Activated T-helper 1 cell treated with Interleukin-2 at 50 U/mL for 16 hours (primary cell): Measurements from ENCODE around the gene LINC00632.
"Not testable (repeated sequence)": the region's sequence is repeated elsewhere in the genome, so short reads cannot be mapped to it uniquely, and the experiment has no call there.

Experiments used
- DNase-seq: peaks from one replicate; pipeline ENCODE4 v3.0.0-alpha.2; 2020; ENCODE audit warnings: low read depth

LINC00632 gene

DNA sequence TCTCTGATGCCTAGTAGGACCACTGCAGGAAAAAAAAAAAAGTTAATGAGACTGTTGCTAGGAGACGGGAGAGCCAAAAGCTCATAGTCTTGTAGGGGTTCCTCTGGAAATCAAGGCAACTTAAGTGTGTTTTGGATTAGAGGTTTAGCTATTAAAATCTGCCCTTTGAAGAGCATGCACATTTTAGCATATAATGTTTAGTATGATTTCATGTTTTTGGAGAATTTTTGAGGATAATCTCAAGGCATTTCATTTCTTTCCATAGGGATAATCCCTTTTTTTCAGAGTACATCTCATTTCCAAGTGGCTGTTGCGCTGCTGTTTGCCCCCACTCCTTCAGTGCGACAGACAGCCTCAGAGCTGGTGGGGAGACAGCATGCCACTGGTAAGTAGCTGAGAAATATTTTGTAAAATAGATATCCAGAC is at the start of gene LINC00632:
Gene LINC00632, plus strand, starts transcription at position 339 of the 426 bp plus-strand sequence.
- DNase-seq: no peak

DNA sequence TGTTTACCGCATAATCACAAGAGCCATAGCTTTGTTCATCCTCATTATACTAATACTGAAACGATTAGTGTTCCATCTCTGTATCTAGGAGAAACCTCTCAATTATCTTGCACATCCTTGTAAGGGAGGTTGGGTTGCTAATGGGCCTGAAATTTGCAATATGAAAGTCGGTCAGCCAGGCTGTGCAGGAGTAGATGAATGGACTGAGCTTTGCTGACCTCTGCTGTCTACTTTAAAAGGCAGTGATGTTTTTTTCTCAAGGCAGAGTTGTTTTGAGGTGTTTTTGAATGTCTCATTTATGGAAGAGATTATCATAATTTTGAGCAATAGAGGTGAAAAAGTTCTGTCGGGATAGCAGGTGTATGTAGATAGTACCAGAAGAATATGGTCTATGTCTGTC is 47.9 kb upstream of the LINC00632 start:
- no peak for DNase-seq

DNA sequence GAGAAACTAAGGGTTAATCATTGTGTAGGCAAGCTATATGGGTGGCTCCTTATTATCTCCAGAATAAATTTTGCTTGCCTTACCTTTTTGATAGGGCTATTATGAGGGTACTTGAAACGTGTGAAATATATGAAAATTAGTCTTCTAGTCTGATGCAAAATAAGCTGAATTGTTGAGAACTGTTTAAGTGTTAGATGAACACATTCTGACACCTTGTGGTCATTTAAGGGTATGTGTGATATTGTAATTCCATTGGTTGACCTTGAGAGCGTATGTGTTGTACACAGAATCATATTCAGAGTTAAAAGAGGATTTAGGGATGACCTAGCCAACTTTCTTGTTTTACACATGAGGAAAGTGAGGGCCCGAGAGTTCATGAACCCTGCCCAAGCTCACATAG is 44.6 kb upstream of the LINC00632 start:
- no peak for DNase-seq

DNA sequence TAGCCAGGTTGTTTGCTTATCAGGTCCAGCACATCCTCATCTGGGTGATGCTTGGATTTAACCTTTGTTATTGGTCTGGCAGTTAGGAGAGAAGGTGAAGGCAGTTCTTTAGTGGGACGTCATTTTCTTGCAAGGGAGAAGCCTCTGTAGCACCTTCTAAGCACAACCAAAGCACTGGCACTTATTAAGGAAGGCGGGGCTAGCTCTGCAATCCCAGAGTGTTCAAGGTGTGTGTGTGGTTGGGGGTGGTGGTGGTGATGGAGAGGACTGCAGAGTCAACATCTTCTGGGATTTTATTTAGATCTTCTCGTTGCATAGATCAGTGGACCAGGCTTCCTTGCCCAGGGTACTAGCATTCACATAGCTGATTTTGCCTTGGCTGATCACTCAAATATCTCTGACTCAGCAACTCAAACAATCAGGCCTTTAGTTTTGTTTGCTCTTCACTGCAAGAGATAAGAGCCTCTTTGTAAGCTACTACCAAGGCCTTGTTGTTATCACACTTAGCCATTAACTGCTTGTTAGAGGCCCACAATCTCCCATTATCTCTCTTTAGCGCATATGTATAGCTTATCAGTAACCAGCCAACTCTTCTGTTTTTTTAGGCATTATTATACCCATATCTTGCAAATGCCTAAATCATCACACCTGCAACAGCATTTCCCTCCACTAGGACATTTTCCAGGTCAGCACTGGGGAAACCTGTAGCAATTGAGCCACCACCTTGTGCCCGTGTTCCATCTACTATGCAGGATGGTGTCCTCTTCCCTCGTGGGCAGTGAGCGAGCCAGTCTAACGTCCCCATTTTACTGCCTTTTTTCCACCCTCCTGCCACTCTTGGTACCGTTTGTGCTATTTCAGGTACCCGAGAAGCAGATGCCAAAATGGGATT is 36.5 kb upstream of the LINC00632 start:
- DNase-seq: no peak

DNA sequence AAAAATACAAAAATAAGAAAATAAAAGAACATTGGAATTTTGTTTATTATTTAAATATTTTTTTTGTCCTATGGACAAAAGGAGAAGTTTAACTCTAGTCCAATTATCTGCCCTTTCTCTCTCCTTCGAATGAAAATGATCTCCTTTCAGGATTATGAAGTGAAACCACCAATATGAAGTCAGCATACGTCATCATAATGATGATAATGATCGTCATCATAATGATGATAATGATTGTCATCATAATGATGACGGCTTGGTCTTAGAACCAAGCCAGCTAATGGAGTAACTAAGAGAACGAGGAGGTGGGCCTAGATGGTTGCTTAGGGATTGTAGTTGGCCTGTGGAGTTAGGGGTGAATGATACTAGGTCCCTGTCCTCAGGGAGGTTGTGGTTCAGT is 21.9 kb upstream of the LINC00632 start:
- DNase-seq: no peak

DNA sequence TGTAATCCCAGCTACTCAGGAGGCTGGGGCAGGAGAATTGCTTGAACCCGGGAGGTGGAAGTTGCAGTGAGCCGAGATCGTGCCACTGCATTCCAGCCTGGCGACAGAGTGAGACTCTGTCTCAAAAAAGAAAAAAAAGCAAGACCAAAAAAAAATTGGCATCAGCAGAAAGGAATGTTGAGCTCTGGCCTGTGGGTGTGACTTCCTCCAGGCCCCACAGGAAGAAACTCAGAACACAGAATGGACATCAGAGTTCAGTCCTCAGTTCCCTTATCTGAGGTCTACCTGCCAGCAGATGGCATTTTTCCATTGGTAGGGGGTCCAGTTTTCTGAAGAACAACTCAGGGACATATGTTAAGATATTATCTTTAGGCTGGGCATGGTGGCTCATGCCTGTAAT is 18.0 kb upstream of the LINC00632 start:
- not testable (repeated sequence) for DNase-seq

DNA sequence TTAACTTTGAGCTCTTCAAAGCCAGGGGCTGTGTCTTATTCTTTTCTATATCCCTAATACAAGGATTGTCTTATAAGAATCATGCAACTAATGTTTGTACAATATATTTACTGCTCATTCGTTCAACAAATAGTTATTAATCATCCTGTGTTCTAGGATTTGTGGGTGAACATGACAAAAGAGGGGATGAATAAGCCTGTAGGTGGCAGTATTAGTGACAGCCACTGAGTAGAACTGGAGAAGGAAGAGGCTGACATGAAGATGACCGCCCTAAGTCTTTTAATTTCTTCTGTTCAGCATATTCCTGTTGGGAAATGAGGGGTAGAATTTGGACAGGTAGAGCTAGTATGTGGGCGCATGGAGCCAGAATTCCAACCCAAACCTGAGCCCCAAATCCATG is 11.9 kb upstream of the LINC00632 start:
- no peak for DNase-seq

DNA sequence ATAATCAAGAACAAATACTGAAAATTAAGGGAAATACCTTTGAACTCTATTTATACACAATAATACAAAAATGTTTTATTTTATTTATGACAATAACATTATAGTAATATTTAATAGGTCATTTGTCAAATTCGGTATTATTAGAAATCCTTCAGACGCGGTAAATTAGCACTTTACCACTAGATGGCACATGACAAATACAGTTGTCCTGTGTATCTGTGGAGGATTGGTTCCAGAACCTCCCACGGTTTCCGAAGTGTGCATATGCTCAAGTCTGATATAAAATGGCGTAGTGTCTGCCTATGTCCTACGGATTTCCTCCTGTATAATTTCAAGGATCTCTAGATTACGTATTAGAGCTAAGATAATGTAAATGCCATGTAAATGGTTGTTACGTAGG is 8.1 kb upstream of the LINC00632 start:
- no peak for DNase-seq

DNA sequence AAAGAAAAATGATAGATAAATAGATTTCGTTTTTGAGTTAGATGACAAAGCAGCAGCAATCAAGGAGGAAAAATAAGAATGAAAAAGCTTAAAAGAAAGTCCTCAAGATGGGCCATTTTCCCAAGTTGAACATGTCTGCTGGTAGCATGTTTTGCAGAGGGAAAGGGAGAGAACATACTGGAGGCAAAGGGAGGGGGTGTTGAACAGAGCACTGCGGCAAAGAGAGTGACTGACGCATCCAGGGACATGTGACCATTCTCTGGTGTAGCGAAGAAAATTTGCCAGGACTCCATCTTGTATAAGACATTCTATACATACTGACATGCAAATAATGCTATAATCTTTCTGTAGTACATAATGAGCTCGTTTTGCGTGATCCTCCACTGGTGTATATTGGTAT is 1.2 kb downstream of the LINC00632 start:
- no peak for DNase-seq

DNA sequence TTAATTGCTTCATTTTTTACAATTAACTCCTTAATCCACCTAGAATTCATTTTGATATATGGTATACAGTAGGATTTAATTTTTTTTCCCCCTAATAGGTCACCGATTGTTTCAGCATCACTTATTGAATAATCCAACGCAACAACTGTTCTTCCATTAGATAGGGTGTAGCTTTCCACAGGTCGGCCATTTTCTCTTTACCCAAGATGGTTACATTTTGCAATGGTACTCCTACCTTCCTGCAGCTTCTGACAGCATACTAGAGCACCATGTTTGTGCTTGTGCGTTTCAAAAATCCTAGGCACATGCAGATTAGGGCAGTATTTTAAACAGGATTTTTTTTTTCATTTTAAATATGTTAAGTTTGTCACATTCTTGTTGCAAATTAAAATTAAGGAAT is 2.3 kb downstream of the LINC00632 start:
- DNase-seq: no peak

DNA sequence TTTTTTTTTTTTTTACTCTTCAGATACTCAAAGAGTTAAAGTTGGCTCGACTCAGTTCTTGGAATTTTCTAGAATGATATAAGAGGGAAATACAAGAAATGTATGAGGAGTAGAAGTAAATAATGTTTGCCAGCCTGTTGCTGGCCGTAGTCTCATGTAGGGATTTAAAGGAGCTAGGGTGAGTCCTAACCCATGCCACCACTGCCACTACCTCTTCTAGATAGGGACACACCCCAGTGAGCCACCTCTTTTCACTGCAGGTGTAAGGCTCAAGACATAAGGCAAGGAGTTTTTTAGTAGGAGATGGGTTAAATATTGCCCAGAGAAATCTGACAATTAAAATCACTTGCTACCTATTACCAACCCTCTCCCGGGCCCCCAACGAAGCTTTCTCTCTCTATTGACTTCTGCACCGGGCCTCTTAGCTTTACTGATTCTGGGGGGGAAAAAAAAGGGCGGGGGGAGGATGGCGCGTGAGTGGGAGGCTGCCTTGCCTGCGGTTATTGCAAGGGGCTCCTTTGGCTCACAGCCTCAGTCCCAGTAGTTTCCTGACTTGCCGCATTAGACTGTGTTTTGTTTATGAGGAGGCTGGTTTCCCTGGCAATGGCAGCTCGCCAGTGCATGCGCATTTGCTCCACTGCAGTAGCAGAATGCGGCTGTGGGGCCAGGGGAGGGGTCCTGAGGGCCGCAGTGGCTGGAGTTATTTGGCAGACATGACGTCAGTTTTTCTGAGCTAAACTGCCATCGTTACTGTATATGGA is 3.0 kb downstream of the LINC00632 start:
- DNase-seq: no peak

DNA sequence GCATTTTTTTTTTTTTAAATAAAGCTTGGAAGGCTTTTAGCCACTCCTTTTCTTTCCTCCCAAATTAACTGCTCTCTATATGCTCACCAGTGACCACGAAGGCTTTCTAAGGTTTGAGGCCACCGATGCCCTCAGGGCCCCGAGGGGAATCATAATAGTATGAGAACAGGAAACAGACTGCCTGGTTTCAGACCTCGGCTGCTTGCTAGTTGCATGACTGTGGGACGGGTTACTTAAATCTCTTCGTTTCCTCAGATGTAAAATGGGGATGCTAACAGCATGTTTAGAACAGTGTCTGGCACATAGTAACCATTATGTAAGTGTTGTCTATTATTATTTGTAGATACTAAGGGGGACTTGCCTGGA is 3.6 kb downstream of the LINC00632 start:
- no peak for DNase-seq

DNA sequence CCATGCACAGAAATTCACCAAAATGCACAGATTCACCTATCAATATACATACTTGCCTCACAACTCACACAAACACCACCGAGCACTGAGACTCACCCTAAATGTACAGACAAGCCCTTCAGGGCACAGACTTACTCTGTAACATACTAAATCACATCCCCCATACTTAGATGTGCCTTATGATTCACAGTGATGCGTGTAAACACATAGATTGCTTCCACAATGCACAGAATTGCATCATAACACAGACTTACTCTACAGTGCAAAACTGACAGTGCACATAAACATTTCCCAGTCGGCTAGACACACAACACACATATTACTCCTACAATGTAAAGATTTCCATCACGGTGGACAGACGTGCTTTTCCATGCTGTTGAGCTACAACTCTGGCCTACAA is 6.2 kb downstream of the LINC00632 start:
- DNase-seq: no peak

DNA sequence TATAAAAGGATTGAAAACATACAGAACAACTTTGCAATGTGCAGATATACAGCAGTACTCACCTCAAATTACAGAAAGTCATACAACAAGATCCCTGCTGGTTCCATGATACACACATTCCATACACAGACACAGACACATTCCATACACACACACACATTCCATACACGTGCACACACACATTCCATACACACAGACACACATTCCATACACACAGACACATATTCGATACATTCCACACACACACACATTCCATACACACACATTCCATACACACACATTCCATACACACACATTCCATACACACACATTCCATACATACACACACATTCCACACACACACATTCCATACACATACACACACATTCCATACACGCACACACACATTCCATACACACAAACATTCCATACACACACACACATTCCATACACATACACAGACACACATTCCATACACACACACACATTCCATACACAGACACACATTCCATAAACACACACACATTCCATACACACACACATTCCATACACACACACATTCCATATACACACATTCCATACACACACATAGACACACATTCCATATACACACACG is 13.7 kb downstream of the LINC00632 start:
- no peak for DNase-seq

DNA sequence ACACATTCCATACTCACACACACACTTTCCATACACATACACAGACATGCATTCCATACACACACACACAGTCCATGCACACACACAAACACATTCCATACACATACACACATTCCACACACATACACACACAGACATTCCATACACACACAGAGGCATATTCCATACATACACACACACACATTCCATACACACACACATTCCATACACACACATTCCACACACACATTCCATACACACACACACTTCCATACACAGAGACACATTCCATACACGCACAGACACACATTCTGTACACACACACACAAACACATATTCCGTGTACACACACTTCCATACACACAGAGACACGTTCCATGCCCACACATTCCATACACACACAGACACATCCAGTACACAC is 14.8 kb downstream of the LINC00632 start:
- DNase-seq: no peak

DNA sequence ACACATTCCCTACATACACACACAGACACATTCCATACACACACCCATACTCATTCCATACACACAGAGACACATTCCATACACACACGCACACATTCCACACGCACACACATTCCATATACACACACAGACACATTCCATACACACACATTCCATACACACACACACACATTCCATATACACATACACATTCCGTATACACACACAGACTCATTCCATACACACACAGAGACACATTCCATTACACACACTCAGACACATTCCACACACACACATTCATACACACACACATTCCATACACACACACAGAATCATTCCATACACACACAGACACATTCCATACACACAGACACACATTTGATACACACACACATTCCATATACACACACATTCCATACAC is 15.2 kb downstream of the LINC00632 start:
- no peak for DNase-seq

DNA sequence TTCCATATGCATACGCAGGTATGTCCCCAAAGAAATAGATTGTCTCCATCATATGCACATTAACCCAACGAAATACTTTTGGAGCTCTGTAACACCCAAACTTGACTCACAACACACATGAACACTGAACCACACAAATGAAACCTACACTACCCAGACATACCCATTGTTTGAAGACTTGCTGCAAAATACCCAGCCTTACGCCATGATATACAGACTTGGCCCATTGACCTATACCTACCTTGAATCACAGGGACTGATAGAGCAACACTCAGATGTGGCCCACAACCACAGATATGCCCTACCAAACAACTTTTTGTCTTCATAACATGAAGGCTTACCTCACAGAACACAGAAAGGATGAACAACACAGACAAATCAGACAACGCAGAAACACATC is 15.9 kb downstream of the LINC00632 start:
- DNase-seq: no peak

DNA sequence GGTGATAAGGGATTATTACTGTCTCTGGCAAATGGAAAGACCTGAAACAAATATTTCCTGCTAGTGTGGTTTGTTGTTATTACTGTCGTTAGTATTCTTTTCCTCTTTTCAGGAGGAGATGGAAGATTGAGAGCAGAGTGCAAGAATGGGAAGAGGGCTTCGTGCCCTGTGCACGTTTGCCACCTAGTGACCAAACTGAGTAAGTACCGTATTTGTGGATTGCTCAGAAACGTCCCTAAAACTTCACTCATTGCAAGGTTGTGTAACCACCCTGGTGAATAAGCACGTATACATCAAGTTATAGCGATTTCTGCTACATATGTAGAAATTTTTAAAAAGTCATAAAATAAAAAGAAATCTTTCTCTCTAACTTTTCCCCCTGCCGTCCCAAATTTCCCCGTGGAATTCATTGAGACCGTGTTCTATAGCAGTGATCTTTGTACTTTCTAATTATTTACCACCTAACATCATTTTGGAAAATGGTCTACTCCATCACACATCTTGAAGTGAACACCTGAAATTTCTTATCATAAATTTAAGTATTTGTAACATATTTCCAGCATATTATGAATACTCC is 24.3 kb downstream of the LINC00632 start:
- no peak for DNase-seq

DNA sequence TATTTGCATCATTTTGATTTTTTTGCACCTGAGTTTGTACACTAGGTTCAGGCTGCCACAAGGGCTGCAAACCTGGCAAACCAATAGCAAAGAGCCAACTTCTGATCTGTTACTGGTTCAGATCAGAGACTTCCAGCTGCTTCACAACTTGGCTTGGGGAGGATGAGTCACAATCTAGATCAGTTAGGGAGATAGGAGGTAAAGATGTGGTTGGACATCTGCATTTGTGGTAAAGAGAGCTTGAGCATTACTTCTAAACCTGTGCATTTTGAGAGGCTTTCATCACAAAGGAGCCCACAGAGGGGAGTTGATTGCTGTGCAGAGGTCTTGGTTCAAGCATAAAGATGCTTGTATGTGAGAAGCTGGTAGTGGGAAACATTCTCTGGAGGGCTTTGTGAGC is 34.5 kb downstream of the LINC00632 start:
- no peak for DNase-seq

DNA sequence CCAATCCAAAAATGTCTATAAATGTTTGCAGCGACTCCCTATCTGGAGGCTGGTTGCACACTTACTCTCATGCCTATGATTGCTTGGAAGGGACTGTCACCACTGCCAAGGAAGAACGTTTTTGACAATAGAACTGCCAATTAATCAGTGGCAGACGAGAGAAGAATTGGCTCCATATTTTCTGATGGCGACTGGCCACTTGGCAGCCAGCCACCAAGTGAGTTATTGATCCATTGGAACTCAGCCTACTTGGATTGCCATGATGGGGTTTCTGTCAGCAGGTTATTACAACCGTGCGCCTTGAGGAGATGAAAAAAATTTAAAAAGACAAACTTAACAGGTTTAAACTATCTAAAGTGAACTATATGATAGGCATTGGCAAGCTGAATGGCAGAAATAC is 47.4 kb downstream of the LINC00632 start:
- DNase-seq: no peak

DNA sequence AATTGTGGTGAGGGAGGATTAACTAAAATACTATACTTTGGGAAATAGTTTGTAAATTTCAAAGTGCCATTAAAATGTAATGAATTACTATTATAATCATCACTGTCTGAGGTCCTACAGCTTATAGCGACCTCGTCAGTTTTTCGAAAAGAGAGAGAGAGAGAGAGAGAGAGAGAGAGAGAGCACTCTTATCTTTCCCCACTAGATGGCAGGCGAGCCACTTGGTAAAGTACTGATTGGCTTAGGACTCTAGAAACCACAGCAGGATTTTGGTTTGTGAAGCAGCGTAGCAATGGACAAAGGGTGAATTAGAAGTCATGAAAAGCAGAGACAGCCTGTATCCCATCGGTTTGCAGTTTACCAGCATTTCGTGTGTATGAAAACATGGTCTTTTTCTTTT is 52.5 kb downstream of the LINC00632 start:
- no peak for DNase-seq

DNA sequence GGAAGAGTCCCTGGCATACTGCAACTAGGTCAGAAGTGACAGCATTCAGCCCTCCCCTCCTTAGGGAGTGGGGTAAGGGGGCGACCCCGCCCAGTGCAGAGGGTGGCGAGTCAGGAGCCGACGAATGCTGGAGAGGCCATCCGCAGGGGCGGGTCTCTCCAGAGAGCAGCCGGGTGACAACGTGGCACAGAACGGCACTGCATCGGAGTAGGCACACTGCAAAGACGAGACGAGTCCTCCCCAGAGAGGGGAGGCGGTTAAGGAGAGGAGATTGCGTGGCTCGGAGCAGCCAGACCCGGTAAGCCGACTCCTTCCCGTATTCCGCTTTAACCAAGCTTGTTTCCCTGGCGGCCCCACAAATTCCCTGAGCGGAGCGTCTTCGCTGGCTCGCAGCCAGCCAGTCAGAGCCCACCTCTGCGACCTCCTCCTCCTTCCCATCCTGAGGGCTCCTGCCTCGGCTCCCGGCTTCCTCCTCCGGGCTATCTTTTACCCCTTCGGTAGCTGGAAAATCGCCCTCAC is 54.9 kb downstream of the LINC00632 start:
- DNase-seq: no peak
